ENCODE measurements around the gene RBM17. TPM values are rescaled to one million over a fixed set of nuclear protein-coding genes. Genes with fewer than 3 reads are reported as not detected.
"Not testable (repeated sequence)": the region's sequence is repeated elsewhere in the genome, so short reads cannot be mapped to it uniquely, and the experiment has no call there.

The RBM17 gene
- total RNA-seq, 6 experiments from 2014 or later: 11.9 to 40.6 (median 28.1) TPM

GRCh38 chr10:6061056-6061455, 27.8 kb upstream of the RBM17 start:
- ATAC-seq (no peak), DNase-seq (no peak)
- TF ChIP-seq CTCF (IDR thresholded peaks at IDR 0.05) (no peak), POLR2A (IDR thresholded peaks at IDR 0.05) (no peak)
- H3K36me3 ChIP-seq: no peaks in the 10 kb centered on the region
- H3K4me1 ChIP-seq: no peaks in the 10 kb centered on the region
- WGBS (ENCODE audit: insufficient coverage, low coverage, low lambda C conversion rate, missing lambda C conversion rate): 86% methylated on average over 8 of the region's 8 CpGs
- no peak overlapping the region for H3K27ac ChIP-seq
- intact Hi-C loops (cut with DNase I): no loop called here
- H3K4me3 ChIP-seq: no peak overlapping the region
- no peaks in the 10 kb centered on the region for H3K27me3 ChIP-seq
- no peaks in the 10 kb centered on the region for H3K9me3 ChIP-seq

GRCh38 chr10:6062101-6062771, 26.6 kb upstream of the RBM17 start, which contains the start of gene IL2RA:
Gene IL2RA, minus strand, starts transcription at chr10:6062367. Its CDS starts 216 bp downstream, at chr10:6062151.
- peak in 2 of 4 donors; percentile 20 to 30 for ATAC-seq
- Histone ChIP-seq H3K36me3 (no peaks in the 10 kb centered on the region), H3K9me3 (no peaks in the 10 kb centered on the region), H3K4me3 (no peak within 1 kb of the TSS), H3K27me3 (no peaks in the 10 kb centered on the region), H3K4me1 (no peaks in the 10 kb centered on the region), H3K27ac (no peak within 1 kb of the TSS)
- TF ChIP-seq CTCF (IDR thresholded peaks at IDR 0.05): no peak
- no peak for TF ChIP-seq POLR2A (IDR thresholded peaks at IDR 0.05)
- intact Hi-C loops (cut with DNase I): no loop called here
- 62% methylated on average over 9 of the region's 18 CpGs for WGBS (ENCODE audit: insufficient coverage, low coverage, low lambda C conversion rate, missing lambda C conversion rate)
- DNase-seq: peak in 1 of 3 donors; percentile 46

- DNase-seq: peak in 1 of 3 donors; percentile 25
- no peaks in the 10 kb centered on the region for H3K36me3 ChIP-seq
- H3K27ac ChIP-seq: no peak overlapping the region
- H3K4me3 ChIP-seq: no peak overlapping the region
- intact Hi-C loops (cut with DNase I): no loop called here
- ATAC-seq: no peak
- TF ChIP-seq CTCF (IDR thresholded peaks at IDR 0.05) (no peak), POLR2A (IDR thresholded peaks at IDR 0.05) (no peak)
- H3K9me3 ChIP-seq: no peaks in the 10 kb centered on the region
- no peaks in the 10 kb centered on the region for H3K27me3 ChIP-seq
- no peaks in the 10 kb centered on the region for H3K4me1 ChIP-seq
- 78% methylated on average over 6 of the region's 7 CpGs for WGBS (ENCODE audit: insufficient coverage, low coverage, low lambda C conversion rate, missing lambda C conversion rate)
Observed at GRCh38 chr10:6064119-6064518, 24.7 kb upstream of the RBM17 start.

GRCh38 chr10:6064726-6065125, 24.1 kb upstream of the RBM17 start:
- intact Hi-C loops (cut with DNase I): not testable (repeated sequence)
- WGBS (ENCODE audit: insufficient coverage, low coverage, low lambda C conversion rate, missing lambda C conversion rate): 92% methylated on average over 2 of the region's 3 CpGs

GRCh38 chr10:6065406-6065805, 23.4 kb upstream of the RBM17 start:
- H3K27ac ChIP-seq: peak overlapping the region in 1 of 3 donors; percentile 6
- no peaks in the 10 kb centered on the region for H3K9me3 ChIP-seq
- no peaks in the 10 kb centered on the region for H3K27me3 ChIP-seq
- TF ChIP-seq POLR2A (IDR thresholded peaks at IDR 0.05) (no peak), CTCF (IDR thresholded peaks at IDR 0.05) (no peak)
- 86% methylated on average over 1 of the region's 3 CpGs for WGBS (ENCODE audit: insufficient coverage, low coverage, low lambda C conversion rate, missing lambda C conversion rate)
- no peak for ATAC-seq
- no peaks in the 10 kb centered on the region for H3K36me3 ChIP-seq
- intact Hi-C loops (cut with DNase I): no loop called here
- H3K4me3 ChIP-seq: no peak overlapping the region
- H3K4me1 ChIP-seq: no peaks in the 10 kb centered on the region
- peak in 1 of 3 donors; percentile 26 for DNase-seq

More at GRCh38 chr10:6064726-6065125, 24.1 kb upstream of the RBM17 start:
- H3K4me1 ChIP-seq, H3K27me3 ChIP-seq, H3K36me3 ChIP-seq, ATAC-seq, H3K27ac ChIP-seq, DNase-seq, H3K4me3 ChIP-seq, H3K9me3 ChIP-seq: not testable (repeated sequence)
